GM19328 (cell line): ENCODE measurements around the gene NCS1.

ENCODE experiments used
- ATAC-seq: cut with Tn5 transposase; IDR thresholded peaks from one replicate; pipeline ENCODE4 v1.9.1; 2021; ENCODE audit warnings: mild to moderate bottlenecking, moderate library complexity; ENCODE audit not compliant: unreplicated experiment

NCS1 gene

GRCh38 chr9:130211548-130212226, 39.5 kb downstream of the NCS1 start:
- no peak for ATAC-seq

- ATAC-seq, result no peak
Observed at GRCh38 chr9:130212543-130213297, 40.5 kb downstream of the NCS1 start.

- ATAC-seq, result no peak
Observed at GRCh38 chr9:130213911-130214761, 41.9 kb downstream of the NCS1 start.

- no peak for ATAC-seq
Observed at GRCh38 chr9:130214776-130215340, 42.7 kb downstream of the NCS1 start.

- ATAC-seq, result no peak
Observed at GRCh38 chr9:130215341-130216119, 43.3 kb downstream of the NCS1 start.

- no peak for ATAC-seq
Observed at GRCh38 chr9:130217838-130218237, 45.6 kb downstream of the NCS1 start.

- no peak for ATAC-seq
Observed at GRCh38 chr9:130219661-130220096, 47.5 kb downstream of the NCS1 start.

GRCh38 chr9:130220352-130220751, 48.1 kb downstream of the NCS1 start:
- no peak for ATAC-seq

- ATAC-seq, result no peak
Observed at GRCh38 chr9:130222833-130223232, 50.6 kb downstream of the NCS1 start.

GRCh38 chr9:130225071-130225470, 52.9 kb downstream of the NCS1 start:
- ATAC-seq, result no peak

- no peak for ATAC-seq
Observed at GRCh38 chr9:130225586-130225985, 53.4 kb downstream of the NCS1 start.

- no peak for ATAC-seq
Observed at GRCh38 chr9:130226112-130226511, 53.9 kb downstream of the NCS1 start.

- no peak for ATAC-seq
Observed at GRCh38 chr9:130227833-130228232, 55.6 kb downstream of the NCS1 start.

- no peak for ATAC-seq
Observed at GRCh38 chr9:130229759-130230158, 57.6 kb downstream of the NCS1 start.

- ATAC-seq, result no peak
Observed at GRCh38 chr9:130230631-130231030, 58.4 kb downstream of the NCS1 start.

GRCh38 chr9:130232899-130233586, 60.8 kb downstream of the NCS1 start:
- ATAC-seq, result no peak

GRCh38 chr9:130233587-130233945, 61.4 kb downstream of the NCS1 start:
- no peak for ATAC-seq

- ATAC-seq, result no peak
Observed at GRCh38 chr9:130234340-130235260, 62.4 kb downstream of the NCS1 start.
